OCI-LY1 (cell line): ENCODE data around the gene GPX8.

Experiments used
- H2AFZ ChIP-seq: fragments of 200-600 bp; sonication (generic), shearing (Covaris generic); 2 replicates; pipeline ENCODE4 v1.6.0; 2014; ENCODE audit warnings: antibody characterized with exemption, mild to moderate bottlenecking, low read length
- H3F3A ChIP-seq: fragments of 200-600 bp; sonication (generic), shearing (Covaris generic); 2 replicates; pipeline ENCODE4 v1.6.0; 2014; ENCODE audit warnings: mild to moderate bottlenecking, antibody characterized with exemption, low read length, moderate library complexity; ENCODE audit not compliant: insufficient read depth
- H3K27ac ChIP-seq: fragments of 200-600 bp; sonication (generic); 2 replicates; pipeline ENCODE4 v1.5.1; 2014; ENCODE audit warnings: low read length, mixed run types, mild to moderate bottlenecking, low read depth; ENCODE audit not compliant: poor library complexity, severe bottlenecking
- H3K27me3 ChIP-seq: fragments of 200-600 bp; sonication (generic); 2 replicates; pipeline ENCODE4 v1.6.0; 2014; ENCODE audit warnings: antibody characterized with exemption, mild to moderate bottlenecking, low read length, moderate library complexity; ENCODE audit not compliant: insufficient read depth
- H3K36me3 ChIP-seq: fragments of 200-600 bp; sonication (generic); 2 replicates; pipeline ENCODE4 v1.6.1; 2014; ENCODE audit warnings: mild to moderate bottlenecking, antibody characterized with exemption, low read length, moderate library complexity, mixed read lengths; ENCODE audit not compliant: insufficient read depth
- H3K4me1 ChIP-seq: fragments of 200-600 bp; sonication (generic); 2 replicates; pipeline ENCODE4 v1.5.1; 2014; ENCODE audit warnings: mild to moderate bottlenecking, low read length, moderate library complexity; ENCODE audit not compliant: insufficient read depth, severe bottlenecking
- H3K4me2 ChIP-seq: fragments of 200-600 bp; sonication (generic), shearing (Covaris generic); 2 replicates; pipeline ENCODE4 v1.6.1; 2014; ENCODE audit warnings: low read length
- H3K4me3 ChIP-seq: fragments of 200-600 bp; sonication (generic); 2 replicates; pipeline ENCODE4 v1.5.1; 2014; ENCODE audit warnings: low read length, low read depth, mild to moderate bottlenecking, mixed read lengths; ENCODE audit not compliant: poor library complexity, severe bottlenecking
- H3K79me2 ChIP-seq: fragments of 200-600 bp; shearing (Covaris generic); 2 replicates; pipeline ENCODE4 v1.6.1; 2016; ENCODE audit warnings: mixed run types, low read length, mixed read lengths; ENCODE audit not compliant: insufficient read depth
- H3K9ac ChIP-seq: fragments of 200-600 bp; sonication (generic), shearing (Covaris generic); 2 replicates; pipeline ENCODE4 v1.6.1; 2014; ENCODE audit warnings: mild to moderate bottlenecking, low read length, mixed read lengths
- H3K9me2 ChIP-seq: fragments of 200-600 bp; sonication (generic), shearing (Covaris generic); 2 replicates; pipeline ENCODE4 v1.6.1; 2014; ENCODE audit warnings: low read depth, mild to moderate bottlenecking, low read length, mixed read lengths
- H3K9me3 ChIP-seq: fragments of 200-600 bp; shearing (Covaris generic); 2 replicates; pipeline ENCODE4 v1.6.1; 2014; ENCODE audit warnings: low read length, mixed read lengths
- H4K20me1 ChIP-seq: fragments of 200-600 bp; sonication (generic), shearing (Covaris generic); 2 replicates; pipeline ENCODE4 v1.6.0; 2016; ENCODE audit warnings: mild to moderate bottlenecking, low read length; ENCODE audit not compliant: insufficient read depth
- CTCF ChIP-seq: fragments of 200-600 bp; sonication (generic), shearing (Covaris generic); IDR thresholded peaks from 2 replicates; pipeline ENCODE4 v1.5.1; 2017; ENCODE audit warnings: mild to moderate bottlenecking, antibody characterized with exemption, low read length, moderate library complexity, mixed read lengths
- EZH2 ChIP-seq: fragments of 200-600 bp; sonication (generic), shearing (Covaris generic); IDR thresholded peaks from 2 replicates; pipeline ENCODE4 v1.8.0; 2017; ENCODE audit warnings: borderline replicate concordance, mixed run types, mild to moderate bottlenecking, antibody characterized with exemption, low read length, moderate library complexity, mixed read lengths

The GPX8 gene

DNA sequence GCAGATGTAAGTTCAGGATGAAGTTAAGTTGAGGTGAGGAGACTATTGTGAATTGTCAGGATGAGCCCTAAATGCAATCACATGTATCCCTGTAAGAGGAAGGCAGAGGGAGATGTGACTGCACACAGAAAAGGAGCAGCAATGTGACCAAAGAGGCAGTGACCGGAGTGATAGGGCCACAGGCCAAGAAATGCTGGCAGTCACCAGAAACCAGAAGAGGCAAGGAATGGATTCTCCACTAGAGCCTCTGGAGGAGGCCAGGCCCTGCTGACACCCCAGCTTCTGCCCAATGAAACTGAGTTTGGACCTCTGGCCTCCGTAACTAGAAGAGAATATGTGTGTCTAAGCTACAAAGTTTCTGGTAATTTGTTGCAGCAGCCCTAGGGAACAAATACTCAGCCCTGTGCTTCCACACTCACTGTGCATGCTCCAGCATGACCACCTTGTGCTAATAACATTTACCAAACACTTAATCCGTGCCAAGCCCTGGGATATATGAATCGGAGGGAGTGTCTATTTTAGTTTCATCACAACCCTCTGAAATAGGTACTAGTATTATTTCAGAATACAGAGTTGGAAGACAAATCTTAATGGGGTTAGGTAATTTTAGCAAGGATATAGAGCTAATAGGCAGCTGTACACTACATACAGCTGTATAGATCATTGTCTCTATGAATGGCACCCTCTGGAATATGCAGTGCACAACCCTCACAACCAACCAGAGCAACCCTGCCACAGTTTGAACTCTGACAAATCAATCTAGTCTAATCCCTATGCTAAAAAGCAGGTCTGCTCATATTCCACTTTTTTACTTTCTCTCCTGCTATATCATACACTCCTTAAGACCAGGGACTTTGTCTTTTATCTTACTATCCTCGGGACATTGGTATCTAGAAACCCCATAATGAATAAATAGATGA is 7.8 kb upstream of the GPX8 start:
- Histone ChIP-seq H3K4me3 (no peak overlapping the region), H3K4me2 (no peak overlapping the region), H3K27ac (no peak overlapping the region), H3K9ac (no peak overlapping the region), H3K27me3 (no peaks in the 10 kb centered on the region), H3K9me3 (no peaks in the 10 kb centered on the region), H2AFZ (no peak overlapping the region), H3K4me1 (no peaks in the 10 kb centered on the region), H3K36me3 (no peaks in the 10 kb centered on the region), H4K20me1 (no peaks in the 10 kb centered on the region), H3K9me2 (no peaks in the 10 kb centered on the region), H3F3A (no peaks in the 10 kb centered on the region), H3K79me2 (no peaks in the 10 kb centered on the region)
- TF ChIP-seq EZH2 (no peak), CTCF (no peak)

- no peaks in the 10 kb centered on the region for H3K9me2 ChIP-seq
- no peak overlapping the region for H3K27ac ChIP-seq
- H3K79me2 ChIP-seq = no peaks in the 10 kb centered on the region
- H4K20me1 ChIP-seq = no peaks in the 10 kb centered on the region
- TF ChIP-seq EZH2 (no peak), CTCF (no peak)
- no peak overlapping the region for H2AFZ ChIP-seq
- peaks cover 8% of the 10 kb centered on the region; the same call in 1 of the 2 replicates for H3K27me3 ChIP-seq
- H3K9me3 ChIP-seq = no peaks in the 10 kb centered on the region
- H3K4me2 ChIP-seq = no peak overlapping the region
- no peaks in the 10 kb centered on the region for H3K4me1 ChIP-seq
- H3K4me3 ChIP-seq = no peak overlapping the region
- no peaks in the 10 kb centered on the region for H3F3A ChIP-seq
- H3K36me3 ChIP-seq = no peaks in the 10 kb centered on the region
- no peak overlapping the region for H3K9ac ChIP-seq
These were observed 5.1 kb upstream of the GPX8 start for GRCh38 chr5:55154873-55155272.

- TF ChIP-seq EZH2 (no peak), CTCF (no peak)
- Histone ChIP-seq H3K79me2 (no peaks in the 10 kb centered on the region), H3K27me3 (peaks cover 8% of the 10 kb centered on the region; the same call in 1 of the 2 replicates), H3K9ac (no peak overlapping the region), H3K36me3 (no peaks in the 10 kb centered on the region), H3K27ac (no peak overlapping the region), H3K9me2 (no peaks in the 10 kb centered on the region), H3K9me3 (no peaks in the 10 kb centered on the region), H2AFZ (no peak overlapping the region), H4K20me1 (no peaks in the 10 kb centered on the region), H3K4me3 (no peak overlapping the region), H3K4me1 (no peaks in the 10 kb centered on the region), H3K4me2 (no peak overlapping the region), H3F3A (no peaks in the 10 kb centered on the region)
These were observed 680 bp downstream of the GPX8 start for GRCh38 chr5:55160493-55161209.
